ENCODE results near the gene STC2. TPM values are rescaled to one million over a fixed set of nuclear protein-coding genes. Genes with fewer than 3 reads are reported as not detected.

STC2 gene
- total RNA-seq, 1 experiment from 2014 or later: 57.0 TPM

- TF ChIP-seq ATF3 (CRISPR knock-in tag; conservative IDR thresholded peaks at IDR 0.05) (no peak), ZNF121 (CRISPR knock-in tag; IDR thresholded peaks at IDR 0.05) (no peak), FOXP4 (CRISPR knock-in tag; IDR thresholded peaks at IDR 0.05) (peak; percentile 33; the same call in 1 of the 2 replicates), CREB1 (CRISPR knock-in tag; IDR thresholded peaks at IDR 0.05) (peak; percentile 13; the same call in 1 of the 2 replicates), FOXJ3 (CRISPR knock-in tag; IDR thresholded peaks at IDR 0.05; ENCODE audit: borderline replicate concordance) (no peak), ATF2 (CRISPR knock-in tag; IDR thresholded peaks at IDR 0.05; ENCODE audit: borderline replicate concordance, low read depth) (no peak), USF2 (CRISPR knock-in tag; IDR thresholded peaks at IDR 0.05) (peak; percentile 87), NR1H2 (CRISPR knock-in tag; IDR thresholded peaks at IDR 0.05) (no peak), CDX4 (CRISPR knock-in tag; IDR thresholded peaks at IDR 0.05; ENCODE audit: borderline replicate concordance) (no peak), STAT6 (CRISPR knock-in tag; conservative IDR thresholded peaks at IDR 0.05; ENCODE audit: low read depth) (no peak), NR3C1 (CRISPR knock-in tag; conservative IDR thresholded peaks at IDR 0.05; ENCODE audit: low read depth) (no peak), KAT7 (CRISPR knock-in tag; IDR thresholded peaks at IDR 0.05; ENCODE audit: borderline replicate concordance) (peak; percentile 67), NFE2L1 (CRISPR knock-in tag; IDR thresholded peaks at IDR 0.05) (no peak), ZNF416 (CRISPR knock-in tag; IDR thresholded peaks at IDR 0.05) (0 out of 2 replicates have a peak, but pooled peaks have one; percentile 65), AR (CRISPR knock-in tag; IDR thresholded peaks at IDR 0.05) (no peak), ZNF423 (CRISPR knock-in tag; IDR thresholded peaks at IDR 0.05) (no peak), MAX (CRISPR knock-in tag; IDR thresholded peaks at IDR 0.05) (peak; percentile 75), GTF2I (CRISPR knock-in tag; conservative IDR thresholded peaks at IDR 0.05) (no peak), ZBTB21 (CRISPR knock-in tag; IDR thresholded peaks at IDR 0.05; ENCODE audit: borderline replicate concordance) (no peak), ZNF232 (CRISPR knock-in tag; IDR thresholded peaks at IDR 0.05) (0 out of 2 replicates have a peak, but pooled peaks have one; percentile 60), PREB (CRISPR knock-in tag; IDR thresholded peaks at IDR 0.05; ENCODE audit: borderline replicate concordance) (no peak; the same call in none of the 2 replicates), NFYB (CRISPR knock-in tag; conservative IDR thresholded peaks at IDR 0.05; ENCODE audit: low read depth) (peak; percentile 77), SOX15 (CRISPR knock-in tag; IDR thresholded peaks at IDR 0.05) (no peak)
Measured at GRCh38 chr5:173327948-173328843, at the start of gene STC2 (continued).

All from WTC11 (cell line).